Pulmonary artery endothelial cell (primary cell): ENCODE results near the gene MAGEB16. TPM values are rescaled to one million over a fixed set of nuclear protein-coding genes. Genes with fewer than 3 reads are reported as not detected.

Experiments used
- DNase-seq: peaks from one replicate; pipeline ENCODE4 v3.0.0-alpha.2; 2011; ENCODE audit warnings: low read depth, low spot score
- total RNA-seq: library from RNA; depleted of rRNA; stranded (reverse); fragments of >200 nt; gene quantifications from 2 replicates; pipeline ENCODE4 v1.2.3, GENCODE V29; 2014

The MAGEB16 gene
- total RNA-seq, result not detected in 2 replicates

DNA sequence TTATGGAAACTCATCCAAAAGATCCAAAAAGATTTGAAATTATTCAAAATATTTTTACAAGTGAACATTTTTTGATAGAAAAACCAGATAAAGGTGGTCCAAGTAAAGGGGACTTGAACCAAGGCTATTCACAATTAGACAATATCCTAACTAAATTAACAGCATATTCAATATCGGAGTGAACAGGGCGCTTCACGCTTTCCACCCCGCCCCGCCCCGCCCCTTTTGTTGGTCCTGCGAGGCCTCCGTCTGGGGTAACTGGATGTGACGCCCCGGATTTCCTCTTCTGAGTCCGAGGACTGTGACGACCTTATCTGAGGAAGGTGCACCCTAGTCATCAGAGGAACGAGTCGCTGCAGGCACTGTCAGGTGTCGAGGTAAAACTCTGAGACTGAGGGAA, at the start of gene MAGEB16:
MAGEB16 (plus strand) TSS at position 301 of the 400 bp plus-strand sequence. CDS start 3,855 bp downstream, outside the sequence.
- no peak for DNase-seq

DNA sequence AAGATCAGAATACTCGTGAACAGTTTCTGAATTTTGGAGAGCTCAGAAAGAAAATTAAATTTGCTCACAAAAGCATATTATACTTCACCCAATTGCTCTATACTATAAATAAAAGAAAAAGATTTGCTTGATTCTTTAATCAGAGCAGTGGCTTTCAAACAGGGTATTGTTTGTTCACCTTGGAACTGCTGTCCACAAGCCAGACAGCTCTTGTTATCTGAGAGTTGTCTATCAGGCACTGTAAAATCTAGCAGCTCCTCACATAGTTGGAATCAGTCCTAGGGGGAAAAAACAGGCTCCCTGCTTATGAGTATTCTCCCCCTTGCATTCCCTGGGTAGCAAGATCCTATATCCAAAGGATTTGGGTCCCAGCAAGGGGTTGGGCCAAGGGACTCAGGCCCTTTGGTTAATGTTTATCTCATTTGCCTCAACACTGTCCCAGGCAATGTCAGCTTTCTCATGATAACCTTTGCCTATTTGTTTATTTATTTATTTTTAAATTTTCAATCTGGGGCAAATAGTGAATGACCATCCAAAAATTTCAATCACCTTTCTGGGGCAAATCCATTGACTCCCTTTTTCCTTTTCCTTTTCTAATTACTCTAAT, 24.1 kb upstream of the MAGEB16 start:
- DNase-seq, result no peak

DNA sequence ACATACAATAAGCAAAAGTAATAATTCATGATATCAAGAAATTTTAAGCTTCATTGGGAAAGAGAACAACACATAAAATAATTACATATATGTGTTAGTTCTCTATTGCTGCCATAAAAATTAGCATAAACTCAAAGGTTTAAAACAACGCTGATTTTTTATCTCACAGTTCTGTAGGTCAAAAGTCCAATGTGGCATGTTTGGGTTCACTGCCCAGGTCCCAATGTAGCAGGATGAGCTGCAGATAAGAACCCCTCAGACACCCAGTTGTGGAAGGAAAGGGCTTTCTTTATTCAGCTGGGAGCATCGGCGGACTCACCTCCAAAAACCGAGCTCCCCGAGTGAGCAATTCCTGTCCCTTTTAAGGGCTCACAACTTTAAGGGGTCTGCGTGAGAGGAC, 13.1 kb upstream of the MAGEB16 start:
- no peak for DNase-seq

DNA sequence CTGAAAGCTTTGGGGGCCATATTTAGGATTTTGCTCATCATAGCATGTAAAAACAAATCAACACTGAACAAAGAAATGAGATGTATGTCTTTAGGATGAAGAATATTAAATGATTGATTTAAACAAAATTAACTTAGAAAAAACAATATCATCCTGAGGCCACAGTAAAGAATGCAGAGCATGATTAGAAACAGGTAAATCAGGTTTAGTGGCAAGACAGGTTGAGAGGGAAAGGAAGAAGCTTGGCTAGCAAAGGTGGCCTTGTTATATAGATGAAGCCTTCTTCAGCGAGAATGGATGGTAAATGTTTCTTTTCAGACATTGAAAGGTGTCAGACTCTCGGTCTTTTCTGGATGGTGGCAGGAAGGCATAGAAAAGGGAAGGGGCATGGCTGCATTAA, 11.9 kb upstream of the MAGEB16 start:
- no peak for DNase-seq

DNA sequence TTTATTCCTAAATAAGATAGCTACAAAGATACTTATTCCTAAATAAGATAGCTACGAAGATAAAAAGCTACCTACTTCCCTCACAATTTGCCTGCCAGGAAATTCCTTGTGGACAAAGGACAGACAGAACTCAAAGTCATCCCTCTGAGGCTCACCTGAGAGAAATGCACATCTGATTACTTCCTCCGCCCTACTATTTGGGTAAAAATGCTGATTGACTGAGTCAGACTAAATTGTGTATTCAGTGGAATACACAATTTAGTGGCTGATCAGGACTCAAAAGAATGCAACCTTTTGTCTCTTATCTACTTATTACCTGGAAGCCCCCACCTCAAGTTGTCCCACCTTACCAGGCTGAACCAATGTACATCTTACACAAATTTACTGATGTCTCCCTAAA, 10.3 kb upstream of the MAGEB16 start:
- no peak for DNase-seq

DNA sequence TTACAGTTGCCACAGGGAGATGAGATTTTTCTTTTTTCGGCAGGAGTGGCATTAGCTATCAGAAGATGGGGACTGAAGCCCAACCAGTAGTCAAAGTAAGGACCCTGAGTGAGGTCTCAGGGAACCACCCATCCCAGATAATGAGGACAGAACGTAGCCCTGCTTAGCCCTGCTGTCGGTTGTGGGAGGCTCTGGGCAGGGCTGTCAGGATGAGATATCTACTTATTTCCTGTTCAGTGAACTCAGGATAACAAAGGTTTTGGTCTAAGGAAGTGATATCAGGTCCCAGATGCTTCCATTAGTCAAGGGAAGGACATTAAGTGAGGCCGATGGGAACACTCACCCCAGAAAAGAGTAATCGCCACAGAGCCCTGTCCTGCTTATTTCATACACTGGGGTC, 2.3 kb downstream of the MAGEB16 start:
- DNase-seq, result no peak

DNA sequence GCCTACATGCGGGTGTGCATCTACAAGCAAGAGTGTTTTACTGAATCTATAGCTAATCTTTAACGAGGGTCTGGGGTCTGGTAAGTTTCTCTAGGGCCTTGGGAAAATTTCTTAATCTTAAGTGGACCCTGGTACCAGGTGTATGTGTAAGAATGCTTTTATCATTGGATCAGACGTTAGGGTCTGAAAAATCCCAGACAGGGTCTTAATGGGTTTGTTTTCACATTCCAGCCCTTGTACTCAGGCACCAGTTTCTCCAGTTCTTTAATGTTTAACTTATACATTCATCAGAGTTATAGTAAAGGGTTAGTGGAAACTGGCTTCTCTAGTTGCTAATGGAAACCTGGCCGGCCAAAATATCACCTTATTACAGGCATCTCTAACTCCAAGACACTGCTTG, 11.6 kb downstream of the MAGEB16 start:
- DNase-seq, result no peak

DNA sequence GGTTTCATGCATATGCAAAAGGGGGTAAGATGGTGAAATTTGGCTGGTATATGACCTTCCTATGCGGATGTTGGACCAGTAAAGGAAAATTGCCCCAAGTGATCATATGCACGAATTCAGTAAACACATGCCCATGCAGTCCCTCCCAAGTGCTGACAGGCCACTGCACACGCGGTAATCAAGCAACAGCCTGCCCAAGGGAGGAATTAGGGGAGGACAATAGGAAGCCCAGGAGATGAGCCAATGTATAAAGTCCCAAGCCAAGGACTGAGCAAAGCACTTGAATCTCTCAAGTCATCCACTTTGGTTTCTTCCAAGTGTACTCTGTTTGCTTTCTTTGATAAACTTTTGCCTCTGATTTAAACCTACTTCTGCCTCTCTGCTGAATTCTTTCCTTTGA, 21.1 kb downstream of the MAGEB16 start:
- DNase-seq, result no peak

DNA sequence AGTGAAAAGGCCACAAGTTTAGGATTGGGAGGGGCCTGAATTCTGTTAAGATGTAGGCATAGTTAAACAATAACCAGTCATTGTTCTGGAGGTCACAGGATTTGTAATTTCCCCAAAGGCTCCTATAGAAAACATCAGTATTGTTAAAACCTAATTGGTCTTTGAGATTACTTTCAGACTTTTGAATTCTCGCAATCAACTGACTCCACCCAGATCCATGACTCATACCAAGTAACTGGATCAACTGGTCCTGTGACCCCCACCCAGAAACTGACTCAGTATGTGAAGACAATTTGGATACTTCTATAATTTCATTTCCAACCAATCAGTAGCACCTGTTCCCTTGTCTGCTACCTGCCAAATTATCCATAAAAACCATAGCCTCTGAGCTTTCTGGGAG, 28.4 kb downstream of the MAGEB16 start:
- DNase-seq, result no peak

DNA sequence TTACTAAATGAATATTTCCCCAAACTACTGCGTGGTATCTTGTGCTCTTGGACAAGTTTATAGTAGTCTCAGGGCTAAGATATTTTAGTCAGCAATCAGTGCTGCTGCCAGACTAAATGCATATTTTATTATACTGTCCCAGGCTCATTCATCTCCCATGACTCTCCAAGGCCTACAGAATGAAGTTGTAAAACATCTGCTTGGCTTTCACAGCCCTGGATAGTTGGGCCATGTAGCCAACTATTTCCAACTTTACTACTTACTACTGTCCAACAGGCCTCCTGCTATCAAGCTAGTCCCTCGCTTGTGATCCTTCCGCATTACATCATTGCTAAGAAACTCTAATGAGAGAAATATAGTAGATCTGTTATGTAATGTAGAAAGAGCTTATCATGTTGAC, 31.4 kb downstream of the MAGEB16 start:
- DNase-seq, result no peak

DNA sequence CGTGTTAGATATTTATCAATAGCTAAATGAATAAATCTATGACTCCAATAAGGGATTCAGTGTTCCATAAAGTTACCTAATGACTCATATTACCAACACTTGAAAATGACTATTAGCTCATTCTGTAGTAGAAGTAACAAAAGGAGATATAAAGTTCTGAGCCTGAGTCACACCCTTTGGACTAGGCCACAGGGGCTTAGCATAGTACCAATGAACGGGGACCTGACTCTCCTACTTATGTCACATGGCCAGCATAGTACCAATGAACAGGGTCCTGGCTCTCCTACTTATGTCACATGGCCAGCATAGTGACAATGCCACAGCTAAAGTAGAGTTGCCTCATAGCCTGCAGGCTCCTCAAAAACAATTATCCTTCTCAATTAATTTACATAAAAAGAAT, 43.7 kb downstream of the MAGEB16 start:
- DNase-seq, result no peak

DNA sequence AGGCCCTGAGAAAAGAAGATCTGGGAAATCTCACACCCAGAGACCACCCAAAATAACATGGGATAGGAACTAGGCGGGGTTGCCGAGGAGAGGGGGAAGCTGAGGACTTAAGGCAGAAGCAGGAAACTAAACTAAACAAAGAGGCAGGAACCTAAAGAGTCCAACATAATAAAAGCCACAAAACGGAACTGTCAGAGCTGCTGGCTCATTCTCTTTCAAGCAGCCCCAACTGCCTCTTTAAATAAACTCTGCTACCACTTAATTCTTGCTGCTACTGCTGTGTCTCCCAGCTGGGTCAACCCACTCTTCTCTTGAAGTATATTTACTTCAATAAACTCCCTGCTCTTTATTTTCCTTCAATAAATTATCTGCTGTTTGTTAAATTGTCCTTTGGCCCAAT, 44.5 kb downstream of the MAGEB16 start:
- DNase-seq, result no peak

DNA sequence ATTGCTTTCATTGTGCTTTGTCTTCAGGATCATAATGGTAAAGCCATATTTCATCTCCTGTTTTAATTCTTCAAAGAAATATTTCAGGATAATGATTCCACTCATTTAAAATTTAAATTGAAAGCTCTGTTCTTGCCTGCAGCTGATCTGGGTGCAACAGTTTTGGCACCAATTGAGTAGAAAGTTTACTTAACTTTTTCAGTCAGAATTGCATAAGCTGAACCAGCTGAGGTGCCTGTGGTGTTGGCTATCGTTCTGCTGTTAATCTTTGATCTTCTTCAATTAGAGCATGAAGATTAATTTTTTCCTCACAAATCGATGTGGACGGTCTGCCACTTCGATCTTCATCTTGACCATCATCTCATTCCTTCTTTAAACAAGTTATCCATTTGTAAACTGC, 49.6 kb downstream of the MAGEB16 start:
- no peak for DNase-seq

Other genes starting within 250 kb of the MAGEB16 start
- gene CFAP47, start 121.4 kb downstream of the MAGEB16 start, total RNA-seq, result not detected in 2 replicates